Kidney (tissue), 14 donors: Measurements from ENCODE around the gene MARCO. TPM values are rescaled to one million over a fixed set of nuclear protein-coding genes. Genes with fewer than 3 reads are reported as not detected.

Source experiments
- DNase-seq, 5 donors: peaks; one replicate each; pipeline ENCODE4 v3.0.0-alpha.2; 2013 to 2020
- FAIRE-seq: peaks from 2 replicates; lab custom pipeline; 2012; peaks lifted over from hg19 to GRCh38; lab: Jason Lieb, UNC
- H3K27ac ChIP-seq, 2 donors: one replicate each; pipeline ENCODE4 v1.7.0; 2013; ENCODE audit warnings: low read depth in 2 of 2, low read length in 2 of 2, inconsistent platforms in 1 of 2
- H3K27me3 ChIP-seq: one replicate; pipeline ENCODE4 v1.7.1; 2013; ENCODE audit warnings: low read length, inconsistent platforms; ENCODE audit not compliant: control insufficient read depth, insufficient read depth
- H3K36me3 ChIP-seq, 3 donors: one replicate each; pipeline versions ENCODE4 v1.7.0 to v1.7.1; 2013; ENCODE audit warnings: low read length in 3 of 3, control low read depth in 1 of 3, inconsistent platforms in 1 of 3; ENCODE audit not compliant: insufficient read depth in 3 of 3, control insufficient read depth in 2 of 3
- H3K4me1 ChIP-seq, 3 donors: one replicate each; pipeline versions ENCODE4 v1.7.0 to v1.7.1; 2013; ENCODE audit warnings: low read length in 3 of 3, inconsistent platforms in 1 of 3, low read depth in 1 of 3; ENCODE audit not compliant: control insufficient read depth in 2 of 3, insufficient read depth in 2 of 3
- H3K4me3 ChIP-seq, 3 donors: one replicate each; pipeline versions ENCODE4 v1.7.0 to v1.8.1; 2013; ENCODE audit warnings: low read length in 3 of 3, control low read depth in 1 of 3, inconsistent platforms in 1 of 3
- H3K9ac ChIP-seq, 3 donors: one replicate each; pipeline versions ENCODE4 v1.7.0 to v1.7.1; 2013; ENCODE audit warnings: low read length in 3 of 3, control low read depth in 1 of 3, inconsistent platforms in 1 of 3
- H3K9me3 ChIP-seq, 3 donors: one replicate each; pipeline versions ENCODE4 v1.7.0 to v1.7.1; 2013; ENCODE audit warnings: low read length in 3 of 3, control low read depth in 1 of 3, inconsistent platforms in 1 of 3; ENCODE audit not compliant: control insufficient read depth in 2 of 3, insufficient read depth in 1 of 3
- CTCF ChIP-seq: IDR thresholded peaks from 3 replicates; pipeline ENCODE4 v1.5.1; 2012; ENCODE audit warnings: mild to moderate bottlenecking, moderate library complexity, borderline replicate concordance; ENCODE audit not compliant: insufficient read depth; ENCODE audit errors: extremely low read depth
- intact Hi-C: fragments of 100-400 bp; cut with DNase I; formaldehyde crosslinking; loops from one replicate; pipeline ENCODE4 v1.11.1; 2022
- polyA plus RNA-seq: library from polyadenylated mRNA; stranded (reverse); fragments of 350-450 nt; fragmentation: Illumina TruSeq; extraction: RNeasy Lipid Tissue Mini Kit (QIAGEN cat#74804); gene quantifications from one replicate; pipeline ENCODE4 v1.2.3, GENCODE V29; 2014; ENCODE audit warnings: low read depth, low replicate concordance; ENCODE audit not compliant: insufficient read depth
- total RNA-seq: library from RNA; stranded (reverse); fragmentation: NEBNext Ultra II Directional; extraction: Animal tissue kit (Norgen Biotek cat#: 25700); gene quantifications from one replicate; pipeline ENCODE4 v1.2.1, GENCODE V29; 2021
- donor health status: control.
- donor health status: control.
- donor health status: control.
- donor health status: control.
- donor health status: control.
- donor health status: DM: yes; HTN: yes; CAD: no.
- donor health status: Normal renal cell carcinoma (clear cell type).

Gene MARCO
- total and polyA plus RNA-seq, 2 donors from 2014 or later = 0.65 to 4.6 TPM

GRCh38 chr2:119024568-119024967, 82.6 kb downstream of the MARCO start:
- intact Hi-C loops = no loop called here
- Histone ChIP-seq H3K27ac (no peak overlapping the region), H3K4me3 (no peak overlapping the region), H3K9ac (no peak overlapping the region), H3K9me3 (no peaks in the 10 kb centered on the region), H3K36me3 (no peaks in the 10 kb centered on the region), H3K27me3 (no peaks in the 10 kb centered on the region), H3K4me1 (peaks cover 0 to 2% (median 0%) of the 10 kb centered on the region in 3 donors)
- FAIRE-seq = no peak
- no peak for TF ChIP-seq CTCF
- DNase-seq = no peak

- Histone ChIP-seq H3K27me3 (no peaks in the 10 kb centered on the region), H3K9ac (no peak overlapping the region), H3K27ac (no peak overlapping the region), H3K9me3 (no peaks in the 10 kb centered on the region), H3K36me3 (no peaks in the 10 kb centered on the region), H3K4me3 (no peak overlapping the region), H3K4me1 (peaks cover 0 to 2% (median 0%) of the 10 kb centered on the region in 3 donors)
- DNase-seq (no peak), FAIRE-seq (no peak)
- intact Hi-C loops = no loop called here
- TF ChIP-seq CTCF = no peak
Measured at GRCh38 chr2:119025013-119025412, 83.0 kb downstream of the MARCO start.

- no peaks in the 10 kb centered on the region for H3K9me3 ChIP-seq
Measured at GRCh38 chr2:119025762-119026351, 83.9 kb downstream of the MARCO start.

More at GRCh38 chr2:119025762-119026351, 83.9 kb downstream of the MARCO start:
- DNase-seq (no peak), FAIRE-seq (no peak)
- intact Hi-C loops = no loop called here
- no peaks in the 10 kb centered on the region for H3K36me3 ChIP-seq
- TF ChIP-seq CTCF = no peak
- no peak overlapping the region for H3K9ac ChIP-seq
- H3K27ac ChIP-seq = no peak overlapping the region
- H3K27me3 ChIP-seq = no peaks in the 10 kb centered on the region
- no peak overlapping the region for H3K4me3 ChIP-seq
- peaks cover 0 to 2% (median 0%) of the 10 kb centered on the region in 3 donors for H3K4me1 ChIP-seq
